Type B pancreatic cell (in vitro differentiated cells): ENCODE measurements around the gene C5orf22. TPM values are rescaled to one million over a fixed set of nuclear protein-coding genes. Genes with fewer than 3 reads are reported as not detected.

Experiments used
- DNase-seq: peaks from one replicate; pipeline ENCODE4 v3.0.0; 2021; ENCODE audit warnings: mixed read lengths; ENCODE audit not compliant: unreplicated experiment; ENCODE audit errors: extremely low spot score
- H3K27ac Mint-ChIP-seq: 2 replicates; pipeline ENCODE4 v1.8.0; 2021; ENCODE audit warnings: mild to moderate bottlenecking, mixed read lengths
- H3K27me3 Mint-ChIP-seq: 2 replicates; pipeline ENCODE4 v1.8.0; 2021; ENCODE audit warnings: mixed read lengths
- H3K36me3 Mint-ChIP-seq: 2 replicates; pipeline ENCODE4 v1.8.0; 2021; ENCODE audit warnings: mixed read lengths
- H3K4me1 Mint-ChIP-seq: one replicate; pipeline ENCODE4 v1.8.0; 2021; ENCODE audit warnings: mixed read lengths; ENCODE audit not compliant: unreplicated experiment
- H3K4me3 Mint-ChIP-seq: 2 replicates; pipeline ENCODE4 v1.8.0; 2021; ENCODE audit warnings: mild to moderate bottlenecking, mixed read lengths
- H3K9me3 Mint-ChIP-seq: 2 replicates; pipeline ENCODE4 v1.8.0; 2021; ENCODE audit warnings: mixed read lengths
- CTCF ChIP-seq: fragments of 200-600 bp; sonication (generic); conservative IDR thresholded peaks from 2 replicates; pipeline ENCODE4 v1.5.0; 2021; ENCODE audit warnings: antibody characterized with exemption, mild to moderate bottlenecking
- total RNA-seq: library from RNA; stranded (reverse); gene quantifications from 2 replicates; pipeline ENCODE4 v1.2.1, GENCODE V29; 2021; ENCODE audit warnings: low replicate concordance

The C5orf22 gene
- total RNA-seq, 1 donor from 2014 or later: 28.1 TPM

DNA sequence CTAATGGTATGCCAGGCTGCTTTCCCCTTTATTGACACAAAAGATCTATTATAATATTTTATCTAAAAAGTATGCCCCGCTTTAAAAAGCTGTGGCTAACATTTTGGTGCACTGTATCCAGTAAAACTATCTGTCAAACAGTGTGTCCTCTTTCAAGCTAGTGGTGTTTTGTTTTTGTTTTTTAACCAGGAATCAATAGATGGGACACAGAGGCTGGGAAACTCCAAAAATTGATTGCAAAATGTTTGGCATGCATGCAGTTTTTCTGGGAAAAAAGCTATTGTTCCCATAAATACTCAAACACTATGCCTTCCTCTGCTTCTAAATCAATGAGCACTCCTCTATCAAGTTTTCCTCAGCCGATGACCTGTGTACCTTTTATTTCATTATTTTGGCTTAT is 72.5 kb downstream of the C5orf22 start:
- no peak overlapping the region for H3K4me3 Mint-ChIP-seq
- no peak for DNase-seq
- H3K27ac Mint-ChIP-seq: no peak overlapping the region
- H3K4me1 Mint-ChIP-seq: no peaks in the 10 kb centered on the region
- H3K36me3 Mint-ChIP-seq: no peaks in the 10 kb centered on the region
- H3K9me3 Mint-ChIP-seq: no peaks in the 10 kb centered on the region
- no peak for TF ChIP-seq CTCF
- H3K27me3 Mint-ChIP-seq: no peaks in the 10 kb centered on the region

Other genes starting within 250 kb of the C5orf22 start
- 81.7 and 97.3 TPM in 2 replicates for gene DROSHA, start 208 bp upstream of the C5orf22 start, total RNA-seq
- gene PDZD2, start 106.8 kb downstream of the C5orf22 start, total RNA-seq: 4.3 and 6.0 TPM in 2 replicates